Tibial artery (tissue), 4 donors: ENCODE measurements around the gene ACER3.
"Not testable (repeated sequence)": the region's sequence is repeated elsewhere in the genome, so short reads cannot be mapped to it uniquely, and the experiment has no call there.

Source experiments
- DNase-seq, 2 donors: peaks; one replicate each; pipeline ENCODE4 v3.0.0-alpha.2; 2019
- H3K27ac ChIP-seq, 2 donors: fragments of 200-600 bp; sonication (generic) in 1 of 2; 1 replicate in 1 of 2; 2 replicates in 1 of 2; pipeline ENCODE4 v1.5.1; 2018 to 2019; ENCODE audit warnings: mild to moderate bottlenecking in 1 of 2
- H3K27me3 ChIP-seq, 2 donors: fragments of 200-600 bp; sonication (generic) in 1 of 2; one replicate each; pipeline versions ENCODE4 v1.5.1 to v1.6.0; 2016 to 2019
- H3K36me3 ChIP-seq, 3 donors: fragments of 200-600 bp; sonication (generic) in 2 of 3; one replicate each; pipeline ENCODE4 v1.5.1; 2016 to 2019; ENCODE audit warnings: mild to moderate bottlenecking in 2 of 3
- H3K4me1 ChIP-seq, 4 donors: fragments of 200-600 bp; sonication (generic) in 2 of 4; 1 replicate in 3 of 4; 2 replicates in 1 of 4; pipeline ENCODE4 v1.5.1; 2016 to 2019
- H3K4me3 ChIP-seq, 2 donors: fragments of 200-600 bp; sonication (generic) in 1 of 2; 1 replicate in 1 of 2; 2 replicates in 1 of 2; pipeline ENCODE4 v1.5.1; 2018 to 2019; ENCODE audit warnings: mild to moderate bottlenecking in 2 of 2
- H3K9me3 ChIP-seq, 3 donors: fragments of 200-600 bp; sonication (generic) in 1 of 3; one replicate each; pipeline ENCODE4 v1.5.1; 2016 to 2019
- CTCF ChIP-seq, 2 experiments: fragments of 200-600 bp in 1 of 2; fragments of 450-650 bp in 1 of 2; IDR thresholded peaks; one replicate each; pipeline ENCODE4 v1.5.1; 2017 to 2019; ENCODE audit warnings: antibody characterized with exemption in 2 of 2, mild to moderate bottlenecking in 1 of 2, moderate library complexity in 1 of 2
- intact Hi-C: fragments of 100-400 bp; cut with DNase I; formaldehyde crosslinking; loops from one replicate; pipeline ENCODE4 v1.15.0; 2023; ENCODE audit warnings: low total_unique reads

The ACER3 gene

GRCh38 chr11:76857781-76858410 lies 2.8 kb upstream of the ACER3 start:
- TF ChIP-seq CTCF (IDR thresholded peaks at IDR 0.05): no peak
- Histone ChIP-seq H3K27me3 (no peaks in the 10 kb centered on the region), H3K4me1 (peaks cover 0 to 23% (median 15%) of the 10 kb centered on the region in 4 donors), H3K36me3 (no peaks in the 10 kb centered on the region), H3K4me3 (no peak overlapping the region), H3K27ac (no peak overlapping the region), H3K9me3 (no peaks in the 10 kb centered on the region)
- no peak for DNase-seq
- intact Hi-C loops: no loop called here

GRCh38 chr11:76859708-76860227 lies 950 bp upstream of the ACER3 start:
- intact Hi-C loops: no loop called here
- no peak for DNase-seq
- H3K4me3 ChIP-seq: no peak overlapping the region

GRCh38 chr11:76861490-76861953 lies 804 bp downstream of the ACER3 start:
- H3K36me3 ChIP-seq: no peaks in the 10 kb centered on the region
- H3K4me1 ChIP-seq: peaks cover 0 to 21% (median 14%) of the 10 kb centered on the region in 4 donors
- H3K9me3 ChIP-seq: no peaks in the 10 kb centered on the region
- TF ChIP-seq CTCF (IDR thresholded peaks at IDR 0.05): no peak
- peak overlapping the region; percentile 76 to 88 for H3K4me3 ChIP-seq
- DNase-seq: no peak
- no peaks in the 10 kb centered on the region for H3K27me3 ChIP-seq
- H3K27ac ChIP-seq: peak overlapping the region; percentile 86 to 93
- intact Hi-C loops: no loop called here

More at GRCh38 chr11:76859708-76860227, 950 bp upstream of the ACER3 start:
- Histone ChIP-seq H3K4me1 (peaks cover 0 to 23% (median 15%) of the 10 kb centered on the region in 4 donors), H3K36me3 (no peaks in the 10 kb centered on the region), H3K9me3 (no peaks in the 10 kb centered on the region), H3K27ac (peak overlapping the region; percentile 86 to 93), H3K27me3 (no peaks in the 10 kb centered on the region)
- TF ChIP-seq CTCF (IDR thresholded peaks at IDR 0.05): no peak

GRCh38 chr11:76862794-76863193 lies 2.1 kb downstream of the ACER3 start:
- H3K4me3 ChIP-seq, H3K36me3 ChIP-seq, H3K9me3 ChIP-seq, H3K27me3 ChIP-seq, DNase-seq, H3K27ac ChIP-seq, intact Hi-C loops: not testable (repeated sequence)
- peaks cover 0 to 21% (median 14%) of the 10 kb centered on the region in 4 donors for H3K4me1 ChIP-seq

GRCh38 chr11:76863196-76863777 lies 2.6 kb downstream of the ACER3 start:
- Histone ChIP-seq H3K9me3 (no peaks in the 10 kb centered on the region), H3K4me1 (peaks cover 0 to 21% (median 14%) of the 10 kb centered on the region in 4 donors), H3K27ac (no peak overlapping the region), H3K36me3 (peaks cover 0 to under 1% (median under 1%) of the 10 kb centered on the region in 3 donors), H3K27me3 (no peaks in the 10 kb centered on the region), H3K4me3 (no peak overlapping the region)
- peak in 1 of 2 donors; percentile 28 for DNase-seq
- TF ChIP-seq CTCF (IDR thresholded peaks at IDR 0.05): no peak
- intact Hi-C loops: no loop called here
